HepG2 (cell line): Measurements from ENCODE around the gene PHTF2. TPM values are rescaled to one million over a fixed set of nuclear protein-coding genes. Genes with fewer than 3 reads are reported as not detected.

ENCODE experiments used
- ATAC-seq: fragments of 200-7000 bp; cut with Tn5 transposase; 3 replicates; pipeline ENCODE4 v1.9.1; 2020; ENCODE audit warnings: mild to moderate bottlenecking, moderate library complexity
- BruUV-seq: library from RNA; stranded (reverse); fragments of 400-500 nt; replicated peaks from 2 replicates; lab custom pipeline; 2021; lab: Mats Ljungman, UMichigan
- CTCF ChIA-PET: fragments of 300-600 bp; formaldehyde crosslinking; extraction: SDS; loops from one replicate; lab custom pipeline; 2021; ENCODE audit warnings: low total read pairs, inconsistent platforms, low intra/inter-chr PET ratio; lab: Yijun Ruan, JAX
- POLR2A ChIA-PET: fragments of 350-600 bp; sonication (Branson Sonifier 250); formaldehyde crosslinking; loops from one replicate; lab custom pipeline; 2020; ENCODE audit warnings: antibody characterized with exemption, inconsistent platforms; lab: Yijun Ruan, JAX
- DNase-seq: peaks from one replicate; pipeline ENCODE4 v3.0.0-alpha.2; 2015; ENCODE audit warnings: low spot score
- FAIRE-seq: peaks from 3 replicates; lab custom pipeline; 2011; peaks lifted over from hg19 to GRCh38; lab: Jason Lieb, UNC
- H2AFZ ChIP-seq: one replicate; pipeline ENCODE4 v1.6.1; 2011; ENCODE audit warnings: low read length, inconsistent platforms
- H3K27ac ChIP-seq: fragments of 300-600 bp; 3 replicates; pipeline ENCODE4 v1.8.0; 2011; ENCODE audit warnings: mixed run types, mild to moderate bottlenecking, mixed read lengths, low read length, inconsistent platforms; ENCODE audit not compliant: insufficient read depth; ENCODE audit errors: extremely low read length
- H3K27me3 ChIP-seq, 2 experiments: fragments of 200-600 bp in 1 of 2; 2 replicates in 1 of 2; 3 replicates in 1 of 2; pipeline versions ENCODE4 v1.6.0 to v1.8.0; 2011; ENCODE audit warnings: low read length in 2 of 2, mild to moderate bottlenecking in 2 of 2, moderate library complexity in 2 of 2, inconsistent platforms in 1 of 2; ENCODE audit not compliant: insufficient read depth in 2 of 2, control insufficient read depth in 1 of 2
- H3K36me3 ChIP-seq, 2 experiments: fragments of 200-600 bp in 1 of 2; replicated peaks in 1 of 2; 2 replicates in 1 of 2; 3 replicates in 1 of 2; pipeline versions ENCODE4 v1.5.1 to v1.8.0; 2011; ENCODE audit warnings: low read length in 2 of 2, inconsistent platforms in 1 of 2; ENCODE audit not compliant: insufficient read depth in 2 of 2, control insufficient read depth in 1 of 2
- H3K4me1 ChIP-seq: 2 replicates; pipeline ENCODE4 v1.5.1; 2012; ENCODE audit warnings: low read length, inconsistent platforms; ENCODE audit not compliant: insufficient read depth
- H3K4me2 ChIP-seq: 2 replicates; pipeline ENCODE4 v1.6.0; 2011; ENCODE audit warnings: low read depth, low read length, inconsistent platforms
- H3K4me3 ChIP-seq, 3 experiments: fragments of 200-600 bp in 1 of 3; sonication (generic), shearing (Covaris generic) in 1 of 3; replicated peaks in 1 of 3; 2 replicates each; pipeline ENCODE4 v1.5.1; 2011 to 2016; ENCODE audit warnings: low read length in 3 of 3, inconsistent platforms in 2 of 3, low read depth in 2 of 3, mild to moderate bottlenecking in 2 of 3, control low read depth in 1 of 3, mixed read lengths in 1 of 3; ENCODE audit not compliant: insufficient read depth in 1 of 3
- H3K79me2 ChIP-seq: one replicate; pipeline ENCODE4 v1.6.1; 2011; ENCODE audit warnings: low read length, inconsistent platforms; ENCODE audit not compliant: insufficient read depth
- H3K9ac ChIP-seq: 2 replicates; pipeline ENCODE4 v1.6.0; 2011; ENCODE audit warnings: mild to moderate bottlenecking, low read depth, low read length, inconsistent platforms; ENCODE audit not compliant: insufficient read depth
- H3K9me3 ChIP-seq: 2 replicates; pipeline ENCODE4 v1.5.1; 2012; ENCODE audit warnings: mild to moderate bottlenecking, low read length
- H4K20me1 ChIP-seq: 2 replicates; pipeline ENCODE4 v1.6.0; 2011; ENCODE audit warnings: inconsistent platforms, mild to moderate bottlenecking, low read length, moderate library complexity; ENCODE audit not compliant: insufficient read depth
- CEBPB ChIP-seq: IDR thresholded peaks from 2 replicates; pipeline ENCODE4 v1.6.1; 2011; ENCODE audit warnings: low read depth, low read length, improper control_type of control experiment, borderline replicate concordance
- GATAD2A ChIP-seq: IDR thresholded peaks from 2 replicates; pipeline ENCODE4 v1.6.1; 2016
- HMGA1 ChIP-seq: sonication (generic); formaldehyde crosslinking; conservative IDR thresholded peaks from 2 replicates; pipeline ENCODE4 v1.4.0; 2020; ENCODE audit warnings: missing genetic modification reagents
- HNRNPLL ChIP-seq: fragments of 200-400 bp; formaldehyde crosslinking; IDR thresholded peaks from 2 replicates; pipeline ENCODE4 v1.6.1; 2017; ENCODE audit warnings: mild to moderate bottlenecking, low read depth, low read length; ENCODE audit not compliant: poor library complexity, severe bottlenecking
- YEATS2 ChIP-seq: sonication (generic); formaldehyde crosslinking; IDR thresholded peaks from 2 replicates; pipeline ENCODE4 v1.4.0; 2020; ENCODE audit warnings: missing genetic modification reagents, borderline replicate concordance
- ZBTB7A ChIP-seq: sonication (generic); formaldehyde crosslinking; IDR thresholded peaks from 2 replicates; pipeline ENCODE4 v1.8.0; 2022; ENCODE audit warnings: mild to moderate bottlenecking, missing genetic modification reagents
- ZNF136 ChIP-seq: sonication (generic); formaldehyde crosslinking; IDR thresholded peaks from 2 replicates; pipeline ENCODE4 v1.8.1; 2022; ENCODE audit warnings: low read depth, mild to moderate bottlenecking, moderate library complexity, missing genetic modification reagents
- WGBS: methylation state at CpG from one replicate; pipeline ENCODE4 v1.1.6; 2017; ENCODE audit warnings: low lambda C conversion rate; 5-methylcytosine and 5-hydroxymethylcytosine counted together
- in situ Hi-C: cut with HindIII; loops from 2 replicates; pipeline ENCODE4 v1.10.0; 2017; ENCODE audit warnings: low pct_unique_long_range_greater_than_20kb; ENCODE audit not compliant: extremely low pct_ligation_motif_present
- intact Hi-C: fragments of 100-400 bp; cut with micrococcal nuclease; formaldehyde crosslinking; loops from one replicate; pipeline ENCODE4 v1.10.0; 2022; ENCODE audit not compliant: unreplicated experiment
- polyA plus RNA-seq, 8 experiments: library from polyadenylated mRNA; depleted of rRNA in 3 of 8; stranded (reverse) in 7 of 8; unstranded in 1 of 8; fragments of >200 nt; fragmentation: Illumina TruSeq in 4 of 8; extraction: Trizol in 4 of 8; gene quantifications; 2 replicates each; pipeline versions ENCODE4 v1.2.1 to v1.2.3, GENCODE V29; 2011 to 2016; ENCODE audit warnings: low read depth in 4 of 8, missing spikeins in 1 of 8, mixed read lengths in 1 of 8; ENCODE audit not compliant: insufficient read depth in 1 of 8
- total RNA-seq, 5 experiments: library from RNA; depleted of rRNA; stranded (reverse); fragments of >200 nt; fragmentation: Illumina TruSeq; extraction: Trizol; gene quantifications; 2 replicates each; pipeline ENCODE4 v1.2.3, GENCODE V29; 2016; ENCODE audit warnings: low read depth in 1 of 5
- TF ChIP-seq, protein P1 (sequence below): sonication (generic); formaldehyde crosslinking; IDR thresholded peaks from 2 replicates; pipeline ENCODE4 v1.4.0; 2020; ENCODE audit warnings: missing genetic modification reagents
- TF ChIP-seq, protein P2 (sequence below): sonication (generic); formaldehyde crosslinking; IDR thresholded peaks from 2 replicates; pipeline ENCODE4 v1.8.1; 2022; ENCODE audit warnings: mild to moderate bottlenecking, missing genetic modification reagents
- TF ChIP-seq, protein P3 (sequence below): sonication (generic); formaldehyde crosslinking; IDR thresholded peaks from 2 replicates; pipeline ENCODE4 v1.5.0; 2020; ENCODE audit warnings: mild to moderate bottlenecking, missing genetic modification reagents

PHTF2 gene
- total and polyA plus RNA-seq, 2 of the 13 experiments (the other 11 are each of a cell fraction or from before 2014, with no cell fraction given), result 7.4 to 10.2 TPM

DNA sequence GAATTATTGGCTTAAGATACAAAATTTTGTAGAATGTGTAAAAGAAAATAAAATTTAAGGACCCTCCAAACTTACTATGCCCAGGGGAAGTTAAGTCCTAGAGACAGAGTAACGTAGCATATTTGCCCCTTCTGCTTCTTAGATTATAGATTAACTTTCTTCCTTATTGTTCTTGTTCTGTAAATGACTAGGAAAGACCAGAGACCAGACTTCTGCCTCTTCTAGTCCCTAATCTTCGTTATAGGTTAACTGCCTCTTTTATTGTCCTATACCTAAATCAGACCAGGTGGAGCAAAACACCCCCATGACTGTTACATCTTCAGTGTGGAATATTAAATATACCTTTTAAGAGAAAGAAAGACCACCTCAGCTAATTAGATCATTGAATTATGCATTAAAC, 160.5 kb downstream of the PHTF2 start (continued):
- TF ChIP-seq, protein P1, sequence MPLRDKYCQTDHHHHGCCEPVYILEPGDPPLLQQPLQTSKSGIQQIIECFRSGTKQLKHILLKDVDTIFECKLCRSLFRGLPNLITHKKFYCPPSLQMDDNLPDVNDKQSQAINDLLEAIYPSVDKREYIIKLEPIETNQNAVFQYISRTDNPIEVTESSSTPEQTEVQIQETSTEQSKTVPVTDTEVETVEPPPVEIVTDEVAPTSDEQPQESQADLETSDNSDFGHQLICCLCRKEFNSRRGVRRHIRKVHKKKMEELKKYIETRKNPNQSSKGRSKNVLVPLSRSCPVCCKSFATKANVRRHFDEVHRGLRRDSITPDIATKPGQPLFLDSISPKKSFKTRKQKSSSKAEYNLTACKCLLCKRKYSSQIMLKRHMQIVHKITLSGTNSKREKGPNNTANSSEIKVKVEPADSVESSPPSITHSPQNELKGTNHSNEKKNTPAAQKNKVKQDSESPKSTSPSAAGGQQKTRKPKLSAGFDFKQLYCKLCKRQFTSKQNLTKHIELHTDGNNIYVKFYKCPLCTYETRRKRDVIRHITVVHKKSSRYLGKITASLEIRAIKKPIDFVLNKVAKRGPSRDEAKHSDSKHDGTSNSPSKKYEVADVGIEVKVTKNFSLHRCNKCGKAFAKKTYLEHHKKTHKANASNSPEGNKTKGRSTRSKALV, result no peak
- TF ChIP-seq HMGA1 (no peak), YEATS2 (CRISPR knock-in tag) (no peak), ZBTB7A (CRISPR knock-in tag) (no peak), GATAD2A (no peak), HNRNPLL (no peak), CEBPB (no peak)
- TF ChIP-seq, protein P2, sequence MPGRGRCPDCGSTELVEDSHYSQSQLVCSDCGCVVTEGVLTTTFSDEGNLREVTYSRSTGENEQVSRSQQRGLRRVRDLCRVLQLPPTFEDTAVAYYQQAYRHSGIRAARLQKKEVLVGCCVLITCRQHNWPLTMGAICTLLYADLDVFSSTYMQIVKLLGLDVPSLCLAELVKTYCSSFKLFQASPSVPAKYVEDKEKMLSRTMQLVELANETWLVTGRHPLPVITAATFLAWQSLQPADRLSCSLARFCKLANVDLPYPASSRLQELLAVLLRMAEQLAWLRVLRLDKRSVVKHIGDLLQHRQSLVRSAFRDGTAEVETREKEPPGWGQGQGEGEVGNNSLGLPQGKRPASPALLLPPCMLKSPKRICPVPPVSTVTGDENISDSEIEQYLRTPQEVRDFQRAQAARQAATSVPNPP (CRISPR knock-in tag), result no peak
- TF ChIP-seq, protein P3, sequence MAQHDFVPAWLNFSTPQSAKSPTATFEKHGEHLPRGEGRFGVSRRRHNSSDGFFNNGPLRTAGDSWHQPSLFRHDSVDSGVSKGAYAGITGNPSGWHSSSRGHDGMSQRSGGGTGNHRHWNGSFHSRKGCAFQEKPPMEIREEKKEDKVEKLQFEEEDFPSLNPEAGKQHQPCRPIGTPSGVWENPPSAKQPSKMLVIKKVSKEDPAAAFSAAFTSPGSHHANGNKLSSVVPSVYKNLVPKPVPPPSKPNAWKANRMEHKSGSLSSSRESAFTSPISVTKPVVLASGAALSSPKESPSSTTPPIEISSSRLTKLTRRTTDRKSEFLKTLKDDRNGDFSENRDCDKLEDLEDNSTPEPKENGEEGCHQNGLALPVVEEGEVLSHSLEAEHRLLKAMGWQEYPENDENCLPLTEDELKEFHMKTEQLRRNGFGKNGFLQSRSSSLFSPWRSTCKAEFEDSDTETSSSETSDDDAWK (CRISPR knock-in tag), result no peak

DNA sequence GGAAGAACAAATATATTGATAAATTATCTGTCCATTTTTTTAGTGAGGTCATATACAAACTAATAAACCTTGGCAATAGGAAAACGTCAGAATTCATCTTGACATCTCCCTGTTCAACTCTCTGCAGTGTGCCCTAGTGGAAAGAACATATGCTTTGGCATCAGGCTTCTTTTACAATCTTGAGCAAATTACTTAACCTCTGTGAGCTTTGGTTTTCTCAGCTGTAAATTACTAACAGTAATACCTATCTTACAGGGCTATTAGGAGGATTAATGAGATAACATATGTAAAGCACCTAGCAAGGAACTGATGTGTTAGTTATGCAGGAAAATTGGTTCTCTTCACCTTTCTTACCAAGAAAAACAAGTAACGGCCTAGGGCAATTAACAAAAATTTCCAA, 161.8 kb downstream of the PHTF2 start:
- Histone ChIP-seq H3K27ac (no peak overlapping the region), H3K4me2 (no peak overlapping the region), H3K4me1 (no peaks in the 10 kb centered on the region), H3K4me3 (no peak overlapping the region), H3K27me3 (no peaks in the 10 kb centered on the region), H3K9me3 (no peaks in the 10 kb centered on the region), H2AFZ (no peak overlapping the region), H3K79me2 (no peaks in the 10 kb centered on the region), H3K9ac (no peak overlapping the region), H4K20me1 (no peaks in the 10 kb centered on the region), H3K36me3 (no peaks in the 10 kb centered on the region)
- TF ChIP-seq ZNF136, result no peak
- BruUV-seq, result no TSS peak
- DNase-seq, result no peak
- no peak for ATAC-seq
- FAIRE-seq, result no peak
- WGBS, result 53% methylated on average over 2 of the region's 2 CpGs
- POLR2A ChIA-PET, result no interaction called here
- intact Hi-C loops (no loop called here), in situ Hi-C loops (no loop called here)
- CTCF ChIA-PET, result no interaction called here
